Stimulated activated CD8-positive, alpha-beta memory T cell treated with anti-CD3 and anti-CD28 coated beads, Interleukin-15, amount 100 ng/mL, for 48 hours (primary cell): ENCODE data around the gene DGKA.

ENCODE experiments used
- DNase-seq, 2 donors: peaks; one replicate each; pipeline ENCODE4 v3.0.0-alpha.2; 2020; ENCODE audit warnings: low read depth in 2 of 2

Gene DGKA

DNA sequence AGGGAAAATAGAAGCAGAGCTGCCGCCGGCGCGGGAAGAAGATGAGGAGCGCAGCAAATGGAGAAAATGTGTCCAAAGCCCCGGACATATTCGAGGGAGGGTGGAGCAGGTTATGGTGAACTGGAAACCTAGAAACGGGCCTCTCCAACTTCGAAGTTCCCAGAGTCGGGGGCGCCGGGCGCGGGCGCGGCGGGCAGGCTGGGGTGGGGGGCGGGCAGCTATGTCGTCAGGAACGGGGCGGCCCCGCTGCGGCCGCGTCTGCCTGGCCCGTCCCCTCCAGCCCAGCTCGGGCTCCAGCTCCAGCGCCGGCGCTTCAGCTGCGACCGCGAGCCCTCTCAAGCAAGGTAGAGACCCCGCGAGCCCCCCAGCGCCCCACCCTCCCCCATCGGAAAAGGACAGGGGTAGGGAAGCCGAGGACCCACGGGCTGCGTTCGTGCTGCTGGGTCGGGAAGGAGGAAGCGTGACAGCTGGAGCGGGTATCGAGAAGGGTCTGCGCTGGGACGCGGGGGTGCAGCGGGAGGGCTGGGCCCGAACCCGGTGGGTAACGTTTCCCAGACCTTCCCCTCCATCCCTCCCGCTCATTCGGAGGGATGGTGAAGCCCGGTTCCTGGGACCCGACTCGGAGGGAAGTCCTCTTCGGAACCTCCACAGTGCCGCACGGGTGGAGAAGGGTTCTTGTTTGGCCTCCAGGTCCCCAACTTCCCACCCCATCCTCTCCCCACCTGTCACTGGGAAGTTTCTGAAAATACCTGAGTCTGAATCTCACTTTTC is 1.0 kb downstream of the DGKA start:
- DNase-seq: no peak

DNA sequence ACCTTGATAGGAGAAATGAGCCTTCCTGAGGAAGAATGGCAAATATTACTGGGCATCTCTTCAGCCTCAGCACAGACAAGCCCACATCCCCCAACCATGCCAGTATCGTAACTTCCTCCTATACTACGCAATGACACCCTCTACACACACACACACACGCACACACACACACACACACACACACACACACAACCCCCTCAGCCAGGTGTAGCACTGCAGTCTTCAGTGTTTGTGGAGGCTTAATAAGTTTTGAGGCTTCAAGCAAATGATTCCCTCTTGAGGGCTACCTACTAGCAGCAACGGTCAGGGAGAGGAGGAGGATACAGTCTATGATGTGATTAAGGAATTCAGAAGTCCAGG is 1.6 kb downstream of the DGKA start:
- no peak for DNase-seq

DNA sequence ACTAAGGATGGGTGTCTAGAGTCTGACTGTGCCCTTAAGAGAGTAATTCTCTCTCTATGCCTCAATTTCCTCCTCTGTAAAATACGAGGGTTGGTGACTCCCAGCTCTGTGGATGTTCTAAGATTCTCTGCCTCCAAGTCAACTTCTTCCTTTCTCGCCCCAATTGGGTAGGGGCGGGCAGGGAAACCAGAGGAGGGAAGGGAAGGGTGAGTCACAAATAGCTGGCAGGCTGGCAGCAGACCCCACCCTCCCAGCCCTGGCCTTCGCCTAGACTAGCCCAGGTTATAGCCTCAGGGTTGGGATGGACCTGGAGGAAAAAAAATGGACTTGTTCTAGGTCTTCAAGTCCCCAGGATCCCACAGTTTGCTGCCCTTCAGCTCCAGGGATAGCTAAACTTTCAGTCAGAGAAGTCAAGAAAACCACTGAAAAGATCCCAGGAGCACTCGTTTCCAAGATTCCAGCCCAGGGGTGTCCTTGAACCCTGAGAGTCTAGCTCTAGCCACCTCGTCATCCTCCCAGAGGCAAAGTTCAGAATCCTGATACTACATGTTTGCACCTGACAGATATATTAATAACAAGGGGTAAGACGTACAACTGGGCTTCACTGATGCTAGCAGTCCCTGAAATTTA is 2.3 kb downstream of the DGKA start:
- no peak for DNase-seq

DNA sequence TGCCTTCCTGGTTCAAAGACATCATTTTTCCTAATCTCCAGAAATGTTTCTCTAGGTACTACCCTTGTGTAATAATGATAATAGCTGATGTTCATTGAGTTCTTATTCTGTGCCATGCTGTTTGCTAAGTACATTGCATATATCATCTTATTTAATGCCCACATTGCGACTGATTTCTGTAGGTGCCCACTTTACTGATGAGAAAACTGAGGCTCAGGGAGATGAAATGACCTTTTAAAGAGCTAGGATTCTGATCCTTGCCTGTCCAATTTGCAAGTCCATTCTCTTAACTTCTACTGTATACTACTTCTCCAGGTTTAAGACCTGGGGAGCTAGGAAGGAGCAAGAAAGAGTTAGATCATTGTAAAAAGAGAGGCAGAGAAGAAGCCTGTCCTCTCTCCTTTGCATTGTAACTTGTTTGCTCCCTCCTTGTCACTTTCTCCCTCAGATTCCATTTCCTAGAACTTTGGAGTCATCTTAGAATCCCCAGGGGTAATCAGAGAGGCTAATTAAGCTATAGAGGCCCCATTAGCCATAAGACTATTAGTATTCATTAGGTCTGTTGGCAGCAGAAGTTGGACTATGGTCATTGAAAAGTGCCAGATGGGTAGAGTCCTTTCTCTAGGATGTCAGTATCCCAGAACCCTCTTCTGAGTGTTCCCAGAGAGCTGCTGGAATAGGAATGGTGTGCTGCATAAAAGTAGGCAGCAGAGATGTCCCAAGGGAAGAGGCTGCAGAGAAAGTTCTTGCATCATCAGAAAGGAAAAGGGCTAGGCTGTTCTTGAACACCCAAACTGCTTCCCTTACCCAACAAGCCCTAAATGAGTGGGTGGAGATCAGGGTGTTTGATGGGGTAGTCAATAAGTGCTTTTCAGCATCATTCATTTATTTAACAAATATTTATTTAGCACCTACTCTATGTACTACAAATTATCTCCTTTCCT is 3.1 kb downstream of the DGKA start:
- DNase-seq: no peak

DNA sequence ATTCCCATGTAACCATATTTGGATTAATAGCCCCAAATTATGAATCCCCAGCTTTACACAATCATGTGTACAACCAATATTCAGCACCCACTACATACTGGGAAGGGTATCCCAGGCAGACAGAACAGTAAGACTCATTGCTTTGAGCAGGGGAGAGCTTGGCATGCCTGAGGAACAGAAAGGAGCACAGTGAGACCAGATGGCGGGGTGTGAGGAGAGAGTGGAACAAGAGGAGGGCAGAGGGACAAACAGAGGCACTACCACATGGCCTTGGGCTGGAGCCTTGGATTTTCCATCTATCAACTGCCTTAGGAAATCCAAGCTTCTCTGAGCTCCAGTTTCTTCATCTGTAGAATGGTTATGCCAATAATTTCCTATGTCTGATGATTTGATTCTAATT is 3.8 kb downstream of the DGKA start:
- DNase-seq: no peak

DNA sequence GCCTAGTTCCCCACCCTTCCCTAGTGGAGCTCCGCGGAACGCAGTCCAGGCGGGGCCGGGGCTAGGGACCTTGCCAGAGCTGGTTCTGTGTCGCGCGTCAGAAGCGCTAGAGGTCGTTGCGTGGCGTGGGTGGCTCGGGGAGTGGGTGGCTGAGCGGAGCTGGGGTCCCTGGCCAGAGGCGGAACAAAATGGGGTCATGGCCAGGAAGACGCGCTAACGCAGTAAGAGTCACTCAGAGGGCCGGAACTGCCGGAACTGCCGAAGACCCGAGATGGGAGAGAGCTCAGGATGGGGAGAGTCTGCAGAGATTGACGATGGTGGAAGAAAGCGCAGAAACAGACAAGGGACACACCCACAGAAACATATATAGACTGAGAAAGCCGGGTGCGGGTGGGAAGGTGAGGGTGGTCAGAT is 4.8 kb downstream of the DGKA start:
- no peak for DNase-seq

DNA sequence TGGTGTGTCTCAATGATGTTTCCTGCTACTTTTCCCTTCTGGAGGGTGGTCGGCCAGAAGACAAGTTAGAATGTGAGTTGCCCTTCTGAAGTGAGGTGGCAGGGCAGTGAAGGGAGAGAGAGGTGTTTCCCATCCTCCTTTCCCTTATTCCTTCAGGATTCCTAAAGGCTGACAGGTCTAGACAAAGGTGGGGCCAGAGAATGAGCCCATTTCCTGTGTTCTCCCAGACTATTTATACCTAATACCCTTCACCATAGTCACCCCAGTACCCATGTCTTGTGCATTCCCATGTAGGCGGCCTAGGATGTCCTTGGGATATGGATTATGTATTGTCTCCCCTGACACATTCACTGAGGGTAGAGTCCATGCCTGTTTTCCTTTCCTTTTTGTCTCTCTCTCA is 7.0 kb downstream of the DGKA start:
- DNase-seq: no peak

DNA sequence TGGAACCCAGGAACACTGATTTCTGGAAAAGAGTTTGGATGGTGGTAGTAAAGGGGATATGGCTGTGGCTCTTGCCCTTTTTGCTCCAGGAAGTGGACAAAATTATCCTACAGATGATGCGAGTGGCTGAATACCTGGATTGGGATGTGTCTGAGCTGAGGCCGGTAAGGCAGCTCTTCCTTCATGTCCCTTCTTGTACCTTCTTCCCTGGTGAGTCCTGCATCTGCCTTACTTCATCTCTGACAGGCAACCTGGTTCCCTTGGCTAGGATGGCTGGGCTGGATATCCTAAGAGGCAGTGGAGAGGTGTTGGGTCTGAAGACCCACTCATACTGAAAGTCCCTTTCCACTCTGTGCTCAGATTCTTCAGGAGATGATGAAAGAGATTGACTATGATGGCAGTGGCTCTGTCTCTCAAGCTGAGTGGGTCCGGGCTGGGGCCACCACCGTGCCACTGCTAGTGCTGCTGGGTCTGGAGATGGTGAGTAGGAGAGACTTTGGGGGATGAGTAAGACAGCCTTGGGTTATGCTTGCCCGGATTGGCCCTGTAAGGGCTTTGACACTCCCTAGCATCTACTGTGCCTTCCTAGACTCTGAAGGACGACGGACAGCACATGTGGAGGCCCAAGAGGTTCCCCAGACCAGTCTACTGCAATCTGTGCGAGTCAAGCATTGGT is 8.0 kb downstream of the DGKA start:
- peak in 1 of 2 donors; percentile 44 for DNase-seq

DNA sequence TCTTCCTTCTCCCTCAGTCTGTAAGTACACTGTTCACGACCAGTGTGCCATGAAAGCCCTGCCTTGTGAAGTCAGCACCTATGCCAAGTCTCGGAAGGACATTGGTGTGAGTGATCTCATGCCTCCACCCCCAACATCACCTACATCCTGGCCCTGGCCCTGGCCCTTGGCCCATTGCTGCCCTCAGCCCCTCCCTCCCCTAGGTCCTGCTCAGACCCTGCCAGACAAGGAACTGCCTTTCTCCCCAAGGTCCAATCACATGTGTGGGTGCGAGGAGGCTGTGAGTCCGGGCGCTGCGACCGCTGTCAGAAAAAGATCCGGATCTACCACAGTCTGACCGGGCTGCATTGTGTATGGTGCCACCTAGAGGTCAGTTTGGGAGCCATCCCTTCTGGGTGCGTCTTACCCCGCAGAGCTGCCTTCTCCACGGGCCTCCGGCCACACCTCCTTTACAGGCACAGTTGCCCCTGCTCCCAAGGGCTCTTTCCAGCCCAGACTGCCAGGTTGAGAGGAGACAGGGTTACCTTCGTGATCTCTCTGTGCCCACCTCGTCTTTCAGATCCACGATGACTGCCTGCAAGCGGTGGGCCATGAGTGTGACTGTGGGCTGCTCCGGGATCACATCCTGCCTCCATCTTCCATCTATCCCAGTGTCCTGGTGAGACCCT is 9.2 kb downstream of the DGKA start:
- DNase-seq: peak; percentile 65 to 69

DNA sequence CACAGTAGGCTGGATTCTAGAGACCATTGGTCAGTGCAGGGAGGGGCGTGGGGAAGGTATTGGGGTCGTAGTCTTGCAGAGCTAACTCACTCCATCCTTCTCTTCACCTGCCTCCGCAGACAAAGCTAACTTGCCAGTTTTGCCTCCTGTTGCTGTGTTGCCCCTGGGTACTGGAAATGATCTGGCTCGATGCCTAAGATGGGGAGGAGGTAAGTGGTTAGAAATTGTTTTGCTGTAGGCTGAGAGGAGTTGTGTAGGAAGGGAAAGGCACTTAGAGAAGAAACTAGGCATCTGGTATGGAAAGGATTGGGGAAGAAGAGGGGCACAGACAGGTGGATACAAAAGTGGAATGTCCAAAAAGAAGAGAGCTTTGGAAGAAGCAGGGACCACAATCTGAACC is 11.1 kb downstream of the DGKA start:
- no peak for DNase-seq

DNA sequence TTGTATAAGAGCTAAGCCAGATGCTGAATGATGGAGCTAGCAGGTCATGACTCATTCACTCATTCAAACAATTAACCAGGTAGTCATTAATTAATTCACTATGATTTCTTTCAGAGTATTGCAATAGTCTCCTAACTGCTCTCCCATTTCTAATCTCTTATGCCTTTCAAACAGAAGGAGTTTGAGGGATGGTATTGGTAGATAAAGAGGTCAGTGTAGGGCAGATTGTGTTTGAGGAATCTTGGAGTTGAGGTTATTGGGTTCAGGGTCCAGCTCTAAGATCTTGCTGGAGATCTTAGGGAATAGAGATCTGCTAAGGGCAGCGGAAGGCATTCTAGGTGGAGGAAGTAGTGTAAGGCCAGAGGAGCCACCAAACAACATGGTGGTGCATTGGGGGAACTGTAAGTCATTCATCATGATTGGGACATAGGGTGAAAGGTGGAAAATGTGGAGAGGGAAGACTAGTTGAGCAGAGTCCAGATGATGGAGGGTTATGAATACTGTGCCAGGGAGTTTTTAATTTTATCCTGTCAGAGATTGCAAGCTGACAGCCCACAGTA is 11.7 kb downstream of the DGKA start:
- DNase-seq: no peak

DNA sequence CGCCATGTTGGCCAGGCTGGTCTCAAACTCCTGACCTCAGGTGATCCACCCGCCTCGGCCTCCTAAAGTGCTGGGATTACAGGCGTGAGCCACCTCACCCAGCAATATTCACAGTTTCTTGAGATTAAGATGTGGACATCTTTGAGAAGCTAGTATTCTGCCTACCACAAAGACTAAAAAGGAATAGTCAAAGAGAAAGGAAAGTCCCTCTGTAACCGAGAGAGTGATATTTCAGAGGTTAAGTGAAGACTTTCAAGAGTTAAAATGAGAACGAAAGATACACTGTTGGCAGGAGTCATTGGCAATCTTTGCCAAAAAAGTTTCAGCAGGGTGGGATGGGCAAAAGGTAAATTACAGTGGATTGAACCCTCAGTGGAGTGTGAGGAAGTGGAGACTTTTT is 15.6 kb downstream of the DGKA start:
- no peak for DNase-seq

DNA sequence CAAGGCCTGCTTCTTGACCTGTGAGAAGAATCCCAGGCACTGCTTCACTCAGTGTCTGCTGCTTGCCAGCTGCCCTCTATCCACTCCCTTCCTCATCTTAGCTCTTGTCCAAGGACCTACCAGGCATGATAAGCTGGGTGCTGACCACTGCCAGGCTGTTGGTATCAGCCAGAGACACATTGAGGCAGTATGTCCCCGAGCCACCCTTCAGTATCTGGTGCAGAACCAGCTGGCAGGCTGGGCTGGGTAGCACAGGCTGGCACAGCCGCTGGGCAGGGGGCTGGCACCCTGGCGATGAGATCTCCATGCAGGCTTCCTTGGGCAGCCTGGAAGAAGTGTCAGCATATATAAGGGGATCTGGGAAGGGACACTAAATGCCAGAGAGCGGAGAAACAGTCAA is 24.4 kb downstream of the DGKA start:
- DNase-seq: no peak

DNA sequence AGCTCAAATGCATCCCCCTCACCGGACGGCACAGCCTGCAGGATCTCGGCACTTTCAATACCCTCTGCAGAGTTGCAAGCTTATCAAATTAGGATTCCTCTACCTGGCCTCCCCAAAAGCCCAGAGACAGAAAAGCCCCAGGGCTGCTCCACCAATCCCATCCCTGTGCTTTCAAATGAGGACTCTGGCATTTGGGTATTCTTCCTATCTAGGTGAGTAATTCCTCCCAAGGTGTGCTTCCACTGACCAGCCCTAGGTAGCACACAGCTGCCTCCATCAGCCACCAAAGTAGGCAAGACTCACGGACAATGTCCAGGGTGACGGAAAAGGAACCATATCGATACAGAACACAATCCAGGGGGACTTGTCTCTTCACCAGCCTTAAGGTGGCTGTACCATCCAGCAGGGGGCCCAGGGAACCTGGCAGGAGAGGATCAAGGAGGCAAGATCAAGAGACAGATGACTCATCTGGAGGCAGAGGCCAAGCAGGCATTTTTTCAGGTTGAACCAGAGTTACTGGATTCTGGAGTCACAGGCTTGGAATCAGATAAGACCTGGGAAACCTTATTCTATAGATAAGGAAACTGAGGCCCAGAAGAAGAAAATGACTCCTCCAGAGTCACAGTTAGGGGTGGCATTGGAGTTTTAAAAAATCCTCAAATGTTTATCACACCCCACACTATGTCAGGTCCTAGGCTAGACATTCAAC is 25.0 kb downstream of the DGKA start:
- no peak for DNase-seq

DNA sequence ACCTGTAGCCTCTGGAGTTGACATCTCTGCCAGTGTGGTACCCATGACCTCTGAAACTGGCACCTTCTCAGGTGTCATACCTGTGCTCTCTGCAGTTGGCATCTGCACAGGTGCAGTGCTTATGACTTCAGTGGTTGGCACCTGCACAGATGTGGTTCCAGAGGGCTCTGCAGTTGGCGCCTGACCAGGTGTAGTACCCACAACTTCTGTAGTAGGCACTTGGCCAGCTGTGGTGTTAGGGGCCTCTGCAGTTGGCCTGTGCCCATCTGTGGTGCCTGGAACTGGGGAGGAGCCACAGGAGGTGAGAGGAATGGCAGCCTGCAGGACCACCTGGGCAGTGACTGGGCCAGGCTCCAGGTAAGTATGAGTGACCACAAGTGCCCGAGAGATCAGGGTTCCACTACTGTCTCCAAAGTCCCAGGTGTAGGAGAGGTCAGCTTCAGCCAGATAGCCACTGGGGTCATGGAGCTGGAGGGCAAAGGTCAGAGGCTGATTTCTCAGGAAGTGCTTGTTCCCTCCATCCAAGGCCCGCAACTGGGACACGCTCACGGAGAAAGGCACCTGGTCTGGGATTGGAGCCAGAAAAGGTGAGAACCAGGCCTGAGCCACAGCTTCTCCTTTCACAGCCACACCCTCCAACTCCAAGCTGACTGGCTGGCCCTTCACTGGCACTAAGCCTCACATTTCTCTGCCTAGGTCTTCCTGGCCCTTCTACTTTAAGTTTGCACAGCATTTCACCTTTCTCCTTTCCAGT is 26.3 kb downstream of the DGKA start:
- no peak for DNase-seq

DNA sequence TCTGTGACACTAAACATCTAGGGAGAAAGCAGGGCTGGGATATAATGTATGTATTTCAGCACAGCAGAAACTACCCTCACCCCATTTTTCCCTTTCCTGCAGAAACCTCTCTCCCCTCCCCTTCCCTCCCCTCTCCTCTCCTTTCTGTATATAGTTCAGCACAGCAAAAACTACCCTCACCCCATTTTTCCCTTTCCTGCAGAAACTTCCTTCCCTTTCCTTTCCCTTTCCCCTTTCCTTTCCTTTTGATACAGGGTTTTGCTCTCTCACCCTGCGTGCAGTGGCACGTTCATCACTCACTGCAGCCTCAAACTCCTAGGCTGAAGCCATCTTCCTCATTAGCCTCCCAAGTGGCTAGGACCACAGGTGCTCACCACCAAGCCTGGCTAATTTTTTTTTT is 32.8 kb downstream of the DGKA start:
- no peak for DNase-seq

DNA sequence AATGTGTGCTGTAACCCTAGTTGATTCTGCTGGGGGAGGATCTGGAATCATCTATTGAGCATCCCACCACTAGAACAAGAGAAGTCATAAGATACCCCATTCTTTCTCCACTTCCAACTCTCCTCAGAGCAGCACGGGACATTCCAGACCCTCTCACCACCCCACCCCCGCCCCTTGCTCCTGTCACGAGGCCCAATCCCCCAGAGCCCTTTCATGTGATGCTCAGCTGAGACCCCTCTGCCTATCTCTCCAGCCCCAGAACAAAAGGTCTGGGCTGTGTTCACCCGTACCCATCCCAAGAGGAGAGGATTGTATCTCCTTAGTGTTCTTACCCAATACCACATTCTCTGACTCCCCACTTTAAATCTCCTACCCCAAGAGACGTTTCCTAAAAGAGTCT is 34.3 kb downstream of the DGKA start:
- DNase-seq: no peak

DNA sequence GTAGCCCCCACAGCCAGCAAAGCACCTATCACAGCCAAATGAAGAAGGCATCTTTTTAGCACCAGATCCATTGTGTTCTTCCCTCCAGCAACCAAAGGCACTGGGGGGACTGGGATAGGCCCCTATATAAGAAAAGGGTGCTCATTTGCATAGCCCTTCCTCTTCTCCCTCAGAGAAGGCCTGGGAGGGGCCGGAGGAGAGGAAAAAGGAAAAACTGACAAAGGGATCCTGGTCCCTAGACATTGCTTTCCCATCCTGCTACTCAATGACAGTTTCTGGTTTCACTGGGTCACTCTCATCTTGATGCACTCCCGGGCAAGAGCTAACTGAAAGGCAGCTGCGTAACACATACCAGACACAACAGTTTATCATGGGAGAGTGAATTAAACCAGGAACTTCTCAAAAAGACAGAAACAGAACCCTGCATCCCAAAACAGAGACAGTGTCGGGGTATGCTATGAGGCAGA is 35.0 kb downstream of the DGKA start, which contains the start of gene PMEL:
PMEL (minus strand) TSS at position 102 of the 467 bp plus-strand sequence; CDS start at position 71, 31 bp downstream.
- DNase-seq: no peak
